CD14-positive monocyte (primary cell): ENCODE results near the gene FEM1C. TPM values are rescaled to one million over a fixed set of nuclear protein-coding genes. Genes with fewer than 3 reads are reported as not detected.

ENCODE experiments used
- DNase-seq, 3 donors: peaks; one replicate each; pipeline ENCODE4 v3.0.0-alpha.2; 2011 to 2022
- H2AFZ ChIP-seq: 2 replicates; pipeline ENCODE4 v1.6.0; 2012; ENCODE audit warnings: mild to moderate bottlenecking, low read depth, low read length, inconsistent platforms; ENCODE audit not compliant: insufficient read depth, poor library complexity, severe bottlenecking
- H3K27ac ChIP-seq, 2 donors: 1 replicate in 1 of 2; 2 replicates in 1 of 2; pipeline ENCODE4 v1.5.1; 2012 to 2013; ENCODE audit warnings: low read length in 2 of 2, control low read depth in 1 of 2, inconsistent platforms in 1 of 2, low read depth in 1 of 2, mild to moderate bottlenecking in 1 of 2
- H3K27me3 ChIP-seq, 2 donors: one replicate each; pipeline versions ENCODE4 v1.6.0 to v1.6.1; 2011 to 2013; ENCODE audit warnings: low read length in 2 of 2; ENCODE audit not compliant: control insufficient read depth in 2 of 2, insufficient read depth in 2 of 2
- H3K36me3 ChIP-seq, 2 donors: replicated peaks in 1 of 2; 1 replicate in 1 of 2; 2 replicates in 1 of 2; pipeline versions ENCODE4 v1.5.1 to v1.6.1; 2012 to 2013; ENCODE audit warnings: low read length in 2 of 2, control low read depth in 1 of 2, inconsistent platforms in 1 of 2, mild to moderate bottlenecking in 1 of 2; ENCODE audit not compliant: insufficient read depth in 2 of 2, control insufficient read depth in 1 of 2
- H3K4me1 ChIP-seq, 2 donors: 1 replicate in 1 of 2; 2 replicates in 1 of 2; pipeline versions ENCODE4 v1.5.1 to v1.6.1; 2012 to 2013; ENCODE audit warnings: low read length in 2 of 2, control low read depth in 1 of 2, inconsistent platforms in 1 of 2, mild to moderate bottlenecking in 1 of 2, moderate library complexity in 1 of 2; ENCODE audit not compliant: insufficient read depth in 2 of 2, control insufficient read depth in 1 of 2
- H3K4me2 ChIP-seq: replicated peaks from 2 replicates; pipeline ENCODE3; 2012; ENCODE audit warnings: low read length, moderate library complexity, mild to moderate bottlenecking; ENCODE audit not compliant: poor library complexity, severe bottlenecking; ENCODE audit errors: extremely low read depth
- H3K4me3 ChIP-seq, 3 experiments: fragments of 200-600 bp in 1 of 3; sonication (generic) in 1 of 3; replicated peaks in 1 of 3; 1 replicate in 2 of 3; 2 replicates in 1 of 3; pipeline ENCODE4 v1.5.1; 2011 to 2013; ENCODE audit warnings: low read length in 3 of 3, mild to moderate bottlenecking in 3 of 3, control low read depth in 2 of 3, low read depth in 2 of 3, inconsistent platforms in 1 of 3, moderate library complexity in 1 of 3
- H3K79me2 ChIP-seq: 2 replicates; pipeline ENCODE4 v1.6.0; 2012; ENCODE audit warnings: mild to moderate bottlenecking, control low read depth, inconsistent platforms, low read length, moderate library complexity; ENCODE audit not compliant: insufficient read depth
- H3K9ac ChIP-seq: 2 replicates; pipeline ENCODE4 v1.6.0; 2017; ENCODE audit warnings: low read length, mild to moderate bottlenecking; ENCODE audit not compliant: insufficient read depth, poor library complexity, severe bottlenecking
- H3K9me3 ChIP-seq, 2 donors: replicated peaks in 1 of 2; 1 replicate in 1 of 2; 2 replicates in 1 of 2; pipeline versions ENCODE4 v1.5.1 to v1.6.1; 2012 to 2013; ENCODE audit warnings: low read length in 2 of 2, control low read depth in 1 of 2; ENCODE audit not compliant: control insufficient read depth in 1 of 2, insufficient read depth in 1 of 2
- H4K20me1 ChIP-seq: 2 replicates; pipeline ENCODE4 v1.6.0; 2012; ENCODE audit warnings: mild to moderate bottlenecking, low read length, control low read depth, moderate library complexity; ENCODE audit not compliant: insufficient read depth
- H3K27ac Mint-ChIP-seq, 7 donors: one replicate each; pipeline ENCODE4 v1.8.0; 2020; ENCODE audit warnings: mild to moderate bottlenecking in 7 of 7, mixed read lengths in 7 of 7, moderate library complexity in 6 of 7, inconsistent platforms in 2 of 7
- H3K27me3 Mint-ChIP-seq, 3 donors: one replicate each; pipeline ENCODE4 v1.8.0; 2021 to 2022; ENCODE audit warnings: low read depth in 3 of 3, mild to moderate bottlenecking in 3 of 3, mixed read lengths in 3 of 3, moderate library complexity in 3 of 3, inconsistent platforms in 1 of 3
- H3K36me3 Mint-ChIP-seq, 2 donors: one replicate each; pipeline ENCODE4 v1.8.0; 2020; ENCODE audit warnings: mixed read lengths in 2 of 2, inconsistent platforms in 1 of 2, mild to moderate bottlenecking in 1 of 2
- H3K4me1 Mint-ChIP-seq: one replicate; pipeline ENCODE4 v1.8.0; 2020; ENCODE audit warnings: mild to moderate bottlenecking, mixed read lengths
- H3K4me3 Mint-ChIP-seq, 2 donors: one replicate each; pipeline ENCODE4 v1.8.0; 2020; ENCODE audit warnings: mild to moderate bottlenecking in 2 of 2, mixed read lengths in 2 of 2, moderate library complexity in 1 of 2
- H3K9me3 Mint-ChIP-seq, 7 donors: one replicate each; pipeline ENCODE4 v1.8.0; 2020 to 2022; ENCODE audit warnings: mixed read lengths in 7 of 7, mild to moderate bottlenecking in 6 of 7, moderate library complexity in 6 of 7, inconsistent platforms in 2 of 7
- CTCF ChIP-seq: fragments of 200-600 bp; IDR thresholded peaks from one replicate; pipeline ENCODE4 v1.8.0; 2022; ENCODE audit warnings: antibody characterized with exemption, mild to moderate bottlenecking
- WGBS: methylation state at CpG from one replicate; pipeline ENCODE4 v1.1.5; 2013; ENCODE audit warnings: missing lambda C conversion rate; ENCODE audit not compliant: insufficient coverage; 5-methylcytosine and 5-hydroxymethylcytosine counted together
- intact Hi-C, 2 donors: fragments of 100-400 bp; cut with micrococcal nuclease; formaldehyde crosslinking; loops; one replicate each; pipeline versions ENCODE4 v1.15.0 to v1.15.1; 2023
- polyA plus RNA-seq, 3 donors: library from polyadenylated mRNA; depleted of rRNA in 1 of 3; unstranded in 2 of 3; stranded (reverse) in 1 of 3; fragments of 300-500 nt in 2 of 3; fragments of >200 nt in 1 of 3; fragmentation: Illumina TruSeq in 2 of 3; gene quantifications; 1 replicate in 2 of 3; 2 replicates in 1 of 3; pipeline ENCODE4 v1.2.3, GENCODE V29; 2012 to 2021

FEM1C gene
- polyA plus RNA-seq, 3 donors = 2.5 to 18.2 (median 2.6) TPM

GRCh38 chr5:115565233-115565632 is 20.7 kb upstream of the FEM1C start:
- no peak overlapping the region for H3K4me3 ChIP-seq

GRCh38 chr5:115561176-115561575 is 16.6 kb upstream of the FEM1C start:
- Histone ChIP-seq H3K9me3 (no peaks in the 10 kb centered on the region), H3K4me2 (no peak overlapping the region), H3K4me1 (no peaks in the 10 kb centered on the region), H3K27me3 (no peaks in the 10 kb centered on the region), H3K27ac (no peak overlapping the region), H3K4me3 (no peak overlapping the region), H3K9ac (no peak overlapping the region), H3K36me3 (no peaks in the 10 kb centered on the region), H3K79me2 (no peaks in the 10 kb centered on the region), H2AFZ (no peak overlapping the region), H4K20me1 (no peaks in the 10 kb centered on the region)
- DNase-seq = no peak
- H3K36me3 Mint-ChIP-seq = no peaks in the 10 kb centered on the region
- no peak for TF ChIP-seq CTCF
- H3K27me3 Mint-ChIP-seq = peaks cover 2 to 4% (median 2%) of the 10 kb centered on the region in 3 donors
- H3K27ac Mint-ChIP-seq = no peak overlapping the region
- WGBS = no CpG with 5 or more reads among the region's 3 CpGs
- H3K9me3 Mint-ChIP-seq = peaks cover 0 to 9% (median 1%) of the 10 kb centered on the region in 7 donors
- intact Hi-C loops = no loop called here
- peaks cover 4% of the 10 kb centered on the region for H3K4me1 Mint-ChIP-seq
- no peak overlapping the region for H3K4me3 Mint-ChIP-seq

More at GRCh38 chr5:115565233-115565632, 20.7 kb upstream of the FEM1C start:
- H3K4me2 ChIP-seq = no peak overlapping the region
- no peaks in the 10 kb centered on the region for H4K20me1 ChIP-seq
- DNase-seq = no peak
- no peaks in the 10 kb centered on the region for H3K27me3 ChIP-seq
- Mint-ChIP-seq H3K27ac (no peak overlapping the region), H3K27me3 (peaks cover under 1 to 4% (median 2%) of the 10 kb centered on the region in 3 donors), H3K9me3 (peaks cover 0 to 7% (median 0%) of the 10 kb centered on the region in 7 donors), H3K4me1 (no peaks in the 10 kb centered on the region), H3K4me3 (no peak overlapping the region), H3K36me3 (no peaks in the 10 kb centered on the region)
- no peaks in the 10 kb centered on the region for H3K36me3 ChIP-seq
- H3K9ac ChIP-seq = no peak overlapping the region
- H3K27ac ChIP-seq = no peak overlapping the region
- H3K9me3 ChIP-seq = no peaks in the 10 kb centered on the region
- intact Hi-C loops = no loop called here
- no peak for TF ChIP-seq CTCF
- WGBS = 100% methylated on average over 1 of the region's 2 CpGs
- no peaks in the 10 kb centered on the region for H3K79me2 ChIP-seq
- no peak overlapping the region for H2AFZ ChIP-seq
- no peaks in the 10 kb centered on the region for H3K4me1 ChIP-seq
